H1 (cell line): ENCODE data around the gene TRIM4. TPM values are rescaled to one million over a fixed set of nuclear protein-coding genes. Genes with fewer than 3 reads are reported as not detected.

Experiments used
- CTCF ChIA-PET: fragments of 300-600 bp; sonication (Branson Sonifier 250); formaldehyde crosslinking; loops from one replicate; lab custom pipeline; 2021; ENCODE audit not compliant: partially characterized antibody; lab: Charles Lee
- POLR2A ChIA-PET: fragments of 300-600 bp; sonication (Branson Sonifier 250); formaldehyde crosslinking; loops from one replicate; lab custom pipeline; 2021; ENCODE audit warnings: inconsistent platforms; ENCODE audit not compliant: partially characterized antibody; lab: Charles Lee
- DNase-seq, 2 experiments: peaks; one replicate each; pipeline versions ENCODE4 v3.0.0 to v3.0.0-alpha.2; 2010 to 2022; ENCODE audit warnings: low spot score in 2 of 2, low read depth in 1 of 2, mixed read lengths in 1 of 2
- FAIRE-seq: peaks from 2 replicates; lab custom pipeline; 2011; peaks lifted over from hg19 to GRCh38; lab: Jason Lieb, UNC
- H2AFZ ChIP-seq: 2 replicates; pipeline ENCODE4 v1.8.1; 2012; ENCODE audit warnings: low read length, inconsistent platforms
- H2AK5ac ChIP-seq: 2 replicates; pipeline ENCODE4 v1.6.1; 2013; ENCODE audit warnings: low read depth, low read length
- H2BK120ac ChIP-seq: replicated peaks from 2 replicates; pipeline ENCODE3; 2013; ENCODE audit warnings: low read depth, low read length, inconsistent platforms
- H2BK12ac ChIP-seq: 2 replicates; pipeline ENCODE4 v1.6.1; 2013; ENCODE audit warnings: low read depth, low read length
- H2BK15ac ChIP-seq: 2 replicates; pipeline ENCODE4 v1.6.1; 2013; ENCODE audit warnings: low read length
- H2BK20ac ChIP-seq: 2 replicates; pipeline ENCODE4 v1.6.1; 2013; ENCODE audit warnings: low read length
- H2BK5ac ChIP-seq: 2 replicates; pipeline ENCODE4 v1.6.1; 2013; ENCODE audit warnings: low read depth, low read length
- H3K14ac ChIP-seq: 2 replicates; pipeline ENCODE4 v1.6.1; 2013; ENCODE audit warnings: inconsistent platforms; ENCODE audit not compliant: insufficient read length
- H3K18ac ChIP-seq: 2 replicates; pipeline ENCODE4 v1.6.1; 2013; ENCODE audit warnings: low read length; ENCODE audit errors: extremely low read depth
- H3K23ac ChIP-seq: 2 replicates; pipeline ENCODE4 v1.6.1; 2013; ENCODE audit warnings: inconsistent platforms; ENCODE audit not compliant: insufficient read length
- H3K23me2 ChIP-seq: 2 replicates; pipeline ENCODE4 v1.6.1; 2013; ENCODE audit warnings: low read depth, low read length
- H3K27ac ChIP-seq: 2 replicates; pipeline ENCODE4 v1.6.1; 2011; ENCODE audit warnings: low read depth, low read length, inconsistent platforms
- H3K27me3 ChIP-seq, 4 experiments: replicated peaks in 1 of 4; 1 replicate in 1 of 4; 2 replicates in 3 of 4; pipeline versions ENCODE4 v1.6.1 to v1.8.1; 2011 to 2013; ENCODE audit warnings: low read length in 3 of 4, mild to moderate bottlenecking in 3 of 4, inconsistent platforms in 2 of 4, mixed read lengths in 2 of 4, moderate library complexity in 1 of 4; ENCODE audit not compliant: control insufficient read depth in 3 of 4, insufficient read depth in 3 of 4; ENCODE audit errors: extremely low read depth in 1 of 4
- H3K36me3 ChIP-seq, 4 experiments: 2 replicates each; pipeline versions ENCODE4 v1.6.1 to v1.8.1; 2011 to 2013; ENCODE audit warnings: mild to moderate bottlenecking in 4 of 4, low read length in 3 of 4, moderate library complexity in 2 of 4, control low read depth in 1 of 4, inconsistent platforms in 1 of 4; ENCODE audit not compliant: insufficient read depth in 4 of 4, control insufficient read depth in 2 of 4
- H3K4ac ChIP-seq: replicated peaks from 2 replicates; pipeline ENCODE3; 2013; ENCODE audit warnings: low read length, low read depth, mixed read lengths, inconsistent platforms; ENCODE audit not compliant: insufficient read length
- H3K4me1 ChIP-seq, 4 experiments: replicated peaks in 1 of 4; 1 replicate in 1 of 4; 2 replicates in 3 of 4; pipeline versions ENCODE4 v1.6.1 to v1.8.1; 2011 to 2013; ENCODE audit warnings: low read length in 3 of 4, inconsistent platforms in 2 of 4, mixed read lengths in 1 of 4; ENCODE audit not compliant: insufficient read depth in 4 of 4, control insufficient read depth in 3 of 4
- H3K4me2 ChIP-seq, 2 experiments: 2 replicates each; pipeline versions ENCODE4 v1.6.1 to v1.8.1; 2011 to 2013; ENCODE audit warnings: low read depth in 2 of 2, low read length in 2 of 2, control low read depth in 1 of 2, inconsistent platforms in 1 of 2, mild to moderate bottlenecking in 1 of 2; ENCODE audit not compliant: insufficient read depth in 1 of 2
- H3K4me3 ChIP-seq, 4 experiments: fragments of 200-600, 300-600 bp in 1 of 4; sonication (generic), shearing (Covaris generic), sonication (Bioruptor Twin) in 1 of 4; 2 replicates each; pipeline versions ENCODE4 v1.5.1 to v1.8.1; 2011 to 2016; ENCODE audit warnings: low read length in 4 of 4, low read depth in 3 of 4, control low read depth in 2 of 4, inconsistent platforms in 2 of 4, mild to moderate bottlenecking in 2 of 4, mixed read lengths in 1 of 4, moderate library complexity in 1 of 4; ENCODE audit not compliant: insufficient read depth in 2 of 4; ENCODE audit errors: extremely low read depth in 1 of 4
- H3K56ac ChIP-seq: replicated peaks from 2 replicates; pipeline ENCODE3; 2013; ENCODE audit warnings: low read depth, mild to moderate bottlenecking, mixed read lengths, low read length, inconsistent platforms; ENCODE audit not compliant: insufficient read length
- H3K79me1 ChIP-seq: 2 replicates; pipeline ENCODE4 v1.6.1; 2013; ENCODE audit warnings: low read depth, low read length, control low read depth
- H3K79me2 ChIP-seq, 2 experiments: 2 replicates each; pipeline versions ENCODE4 v1.6.1 to v1.8.1; 2012 to 2013; ENCODE audit warnings: low read length in 2 of 2, mild to moderate bottlenecking in 2 of 2, inconsistent platforms in 1 of 2; ENCODE audit not compliant: insufficient read depth in 2 of 2, control insufficient read depth in 1 of 2
- H3K9ac ChIP-seq, 4 experiments: replicated peaks in 1 of 4; 1 replicate in 1 of 4; 2 replicates in 3 of 4; pipeline versions ENCODE4 v1.6.1 to v1.8.1; 2011 to 2013; ENCODE audit warnings: low read depth in 3 of 4, low read length in 3 of 4, control low read depth in 2 of 4, mild to moderate bottlenecking in 2 of 4, moderate library complexity in 2 of 4, inconsistent platforms in 1 of 4; ENCODE audit errors: extremely low read depth in 1 of 4
- H3K9me3 ChIP-seq, 2 experiments: 2 replicates each; pipeline versions ENCODE4 v1.6.1 to v1.8.1; 2012 to 2013; ENCODE audit warnings: mild to moderate bottlenecking in 2 of 2, moderate library complexity in 2 of 2, control low read depth in 1 of 2, inconsistent platforms in 1 of 2, low read depth in 1 of 2, low read length in 1 of 2, mixed read lengths in 1 of 2; ENCODE audit not compliant: insufficient read depth in 2 of 2
- H4K20me1 ChIP-seq, 2 experiments: replicated peaks in 1 of 2; 2 replicates each; pipeline versions ENCODE3 to v1.8.1; 2011 to 2013; ENCODE audit warnings: inconsistent platforms in 2 of 2, low read length in 2 of 2, mild to moderate bottlenecking in 1 of 2; ENCODE audit not compliant: insufficient read depth in 2 of 2, control insufficient read depth in 1 of 2
- H4K5ac ChIP-seq: 2 replicates; pipeline ENCODE4 v1.6.1; 2013; ENCODE audit warnings: low read length, low read depth, mixed read lengths, inconsistent platforms; ENCODE audit not compliant: insufficient read length
- H4K8ac ChIP-seq: 2 replicates; pipeline ENCODE4 v1.8.0; 2013; ENCODE audit warnings: mild to moderate bottlenecking, moderate library complexity, low read length, inconsistent platforms; ENCODE audit not compliant: insufficient read depth; ENCODE audit errors: extremely low read depth
- H4K91ac ChIP-seq: replicated peaks from 2 replicates; pipeline ENCODE3; 2013; ENCODE audit warnings: low read length, mixed read lengths, inconsistent platforms; ENCODE audit not compliant: insufficient read length
- BACH1 ChIP-seq: IDR thresholded peaks from 2 replicates; pipeline ENCODE4 v1.6.1; 2012; ENCODE audit warnings: low read length, improper control_type of control experiment
- CBX5 ChIP-seq: fragments of 300-800, 300-1000 bp; sonication (generic); IDR thresholded peaks from 2 replicates; pipeline ENCODE4 v1.7.1; 2016; ENCODE audit warnings: antibody characterized with exemption, low read length, low read depth
- CHD1 ChIP-seq: IDR thresholded peaks from 2 replicates; pipeline ENCODE4 v1.6.1; 2012; ENCODE audit warnings: low read depth, low read length, improper control_type of control experiment
- EZH2 ChIP-seq: fragments of 200-600 bp; sonication (generic); IDR thresholded peaks from 2 replicates; pipeline ENCODE4 v1.7.1; 2012; ENCODE audit warnings: low read depth, mild to moderate bottlenecking, moderate library complexity, low read length, inconsistent platforms; ENCODE audit not compliant: severe bottlenecking
- FOSL1 ChIP-seq: IDR thresholded peaks from 2 replicates; pipeline ENCODE4 v1.6.1; 2011; ENCODE audit warnings: mild to moderate bottlenecking, low read depth, low read length, moderate library complexity; ENCODE audit not compliant: insufficient read depth
- HDAC2 ChIP-seq, 2 experiments: fragments of 300-600 bp in 1 of 2; sonication (generic) in 1 of 2; IDR thresholded peaks; 2 replicates each; pipeline ENCODE4 v1.6.1; 2011 to 2012; ENCODE audit warnings: low read depth in 2 of 2, low read length in 2 of 2, mild to moderate bottlenecking in 2 of 2, moderate library complexity in 2 of 2, borderline replicate concordance in 1 of 2, inconsistent platforms in 1 of 2
- JUN ChIP-seq: IDR thresholded peaks from 2 replicates; pipeline ENCODE4 v1.6.1; 2011; ENCODE audit warnings: low read depth, mild to moderate bottlenecking, improper control_type of control experiment, low read length
- MAX ChIP-seq: IDR thresholded peaks from 2 replicates; pipeline ENCODE4 v1.6.1; 2012; ENCODE audit warnings: inconsistent platforms
- POLR2A ChIP-seq, 2 experiments: IDR thresholded peaks; 1 replicate in 1 of 2; 2 replicates in 1 of 2; pipeline ENCODE4 v1.6.1; 2011; ENCODE audit warnings: low read depth in 2 of 2, low read length in 2 of 2, mild to moderate bottlenecking in 2 of 2; ENCODE audit errors: control extremely low read depth in 1 of 2
- POLR2AphosphoS5 ChIP-seq: IDR thresholded peaks from 2 replicates; pipeline ENCODE4 v1.6.1; 2011; ENCODE audit warnings: low read depth, low read length
- POU5F1 ChIP-seq: IDR thresholded peaks from 2 replicates; pipeline ENCODE4 v1.6.1; 2011; ENCODE audit warnings: low read depth, mild to moderate bottlenecking, low read length, moderate library complexity
- RFX5 ChIP-seq: IDR thresholded peaks from 2 replicates; pipeline ENCODE4 v1.6.1; 2011; ENCODE audit warnings: low read depth, low read length, improper control_type of control experiment, borderline replicate concordance
- RXRA ChIP-seq: IDR thresholded peaks from 2 replicates; pipeline ENCODE4 v1.6.1; 2011; ENCODE audit warnings: low read depth, mild to moderate bottlenecking, low read length, moderate library complexity; ENCODE audit not compliant: insufficient read depth
- SP1 ChIP-seq: IDR thresholded peaks from 2 replicates; pipeline ENCODE4 v1.6.1; 2011; ENCODE audit warnings: low read depth, low read length
- TBP ChIP-seq: IDR thresholded peaks from 2 replicates; pipeline ENCODE4 v1.6.1; 2011; ENCODE audit warnings: low read depth, low read length, improper control_type of control experiment
- WGBS, 2 experiments: shearing (Covaris generic) in 1 of 2; methylation state at CpG; one replicate each; pipeline versions ENCODE4 v1.1.6 to v1.1.7; 2013 to 2015; ENCODE audit warnings: low lambda C conversion rate in 2 of 2, mixed read lengths in 2 of 2, inconsistent platforms in 1 of 2, low coverage in 1 of 2, missing lambda C conversion rate in 1 of 2; ENCODE audit not compliant: insufficient replicate concordance in 2 of 2, insufficient coverage in 1 of 2, insufficient read length in 1 of 2; ENCODE audit errors: extremely low coverage in 1 of 2, missing lambda C conversion rate in 1 of 2; 5-methylcytosine and 5-hydroxymethylcytosine counted together
- polyA plus RNA-seq, 7 experiments: library from polyadenylated mRNA; depleted of rRNA in 3 of 7; stranded (reverse) in 5 of 7; unstranded in 2 of 7; fragments of >200 nt in 5 of 7; fragments of 200-250 nt in 2 of 7; gene quantifications; 1 replicate in 5 of 7; 2 replicates in 1 of 7; 4 replicates in 1 of 7; pipeline versions ENCODE4 v1.2.1 to v1.2.3, GENCODE V29; 2011 to 2013; ENCODE audit warnings: missing spikeins in 2 of 7, mixed read lengths in 2 of 7
- total RNA-seq: library from RNA; stranded (reverse); fragmentation: NEBNext Ultra II Directional; extraction: Animal tissue kit (Norgen Biotek cat#: 25700); gene quantifications from 2 replicates; pipeline ENCODE4 v1.2.1, GENCODE V29; 2021

Gene TRIM4
- total and polyA plus RNA-seq, 2 of the 8 experiments (the other 6 are each of a cell fraction or from before 2014, with no cell fraction given), result 0.03 to 7.3 TPM

DNA sequence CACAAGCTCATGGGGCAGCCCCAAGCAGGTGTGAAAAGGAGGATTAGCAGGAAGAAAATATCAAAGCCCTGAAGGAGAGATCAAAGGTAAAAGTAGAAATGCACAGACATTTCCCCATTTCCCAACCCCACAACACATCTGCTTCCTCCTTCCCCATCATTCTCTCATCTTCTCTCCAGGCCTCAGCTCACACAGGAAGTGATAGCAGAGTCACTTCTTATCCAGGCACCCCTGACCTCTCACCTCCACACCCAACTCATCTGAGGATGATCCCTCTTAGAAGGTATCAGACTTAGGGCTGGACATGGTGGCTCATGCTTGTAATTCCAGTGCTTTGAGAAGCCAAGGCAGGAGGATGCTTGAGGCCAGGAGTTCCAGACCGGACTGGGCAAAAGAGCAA is 28.3 kb upstream of the TRIM4 start:
- Histone ChIP-seq H3K23me2 (no peaks in the 10 kb centered on the region), H3K4me2 (no peak overlapping the region), H4K8ac (no peak overlapping the region), H4K20me1 (no peaks in the 10 kb centered on the region), H3K14ac (no peak overlapping the region), H3K79me1 (no peaks in the 10 kb centered on the region; the same call in 1 of the 2 replicates), H3K56ac (no peak overlapping the region), H2AK5ac (no peak overlapping the region), H4K91ac (peak overlapping the region; percentile 90), H2BK15ac (no peak overlapping the region), H3K79me2 (no peaks in the 10 kb centered on the region), H3K23ac (no peak overlapping the region), H4K5ac (no peak overlapping the region), H3K4me1 (peaks cover 8 to 13% (median 11%) of the 10 kb centered on the region in 4 experiments; a peak in 5 of 7 replicates), H2BK120ac (no peak overlapping the region), H3K4me3 (no peak overlapping the region), H3K27ac (no peak overlapping the region), H2BK5ac (0 out of 2 replicates have a peak overlapping the region, but pooled peaks have one; percentile 1), H3K36me3 (no peaks in the 10 kb centered on the region; a peak in 1 of 8 replicates), H3K9ac (no peak overlapping the region), H2AFZ (no peak overlapping the region), H2BK20ac (peak overlapping the region; percentile 82), H2BK12ac (0 out of 2 replicates have a peak overlapping the region, but pooled peaks have one; percentile 0), H3K27me3 (no peaks in the 10 kb centered on the region), H3K9me3 (peaks cover 14 to 18% of the 10 kb centered on the region in 2 experiments; a peak in 3 of 4 replicates), H3K4ac (no peak overlapping the region), H3K18ac (no peak overlapping the region)
- DNase-seq (no peak), FAIRE-seq (no peak)
- ChIA-PET CTCF (interaction anchor here (0.5 to 5.4 kb wide), 6 partner anchors 11 to 1306 kb away, joined by 3 to 36 read pairs (median 5); partner anchors contain the start of gene GJC3), POLR2A (interaction anchor here (0.7 kb wide), 1 partner anchor 15 kb away, joined by 3 read pairs; no protein-coding TSS in a partner anchor)
- TF ChIP-seq CHD1 (no peak), POLR2AphosphoS5 (no peak), BACH1 (no peak), TBP (no peak), FOSL1 (no peak), RXRA (no peak), POU5F1 (no peak), JUN (no peak), MAX (no peak), POLR2A (IDR thresholded peaks at IDR 0.05; ENCODE audit: control extremely low read depth in 1 of 2, low read depth in 2 of 2, low read length in 2 of 2) (no peak), SP1 (no peak), HDAC2 (IDR thresholded peaks at IDR 0.05; ENCODE audit: borderline replicate concordance in 1 of 2, low read depth in 2 of 2, low read length in 2 of 2) (no peak), EZH2 (no peak), RFX5 (no peak), CBX5 (no peak)
- WGBS, 2 experiments, result 87% methylated on average over 1 of the region's 1 CpG; no CpG with 5 or more reads in 1 of the 2 experiments
